Stimulated activated CD8-positive, alpha-beta memory T cell treated with anti-CD3 and anti-CD28 coated beads, Interleukin-4, amount 100 ng/mL, for 24 hours (primary cell): ENCODE data around the gene SLC6A8.

Source experiments
- DNase-seq: peaks from one replicate; pipeline ENCODE4 v3.0.0-alpha.2; 2020; ENCODE audit warnings: low read depth

SLC6A8 gene

DNA sequence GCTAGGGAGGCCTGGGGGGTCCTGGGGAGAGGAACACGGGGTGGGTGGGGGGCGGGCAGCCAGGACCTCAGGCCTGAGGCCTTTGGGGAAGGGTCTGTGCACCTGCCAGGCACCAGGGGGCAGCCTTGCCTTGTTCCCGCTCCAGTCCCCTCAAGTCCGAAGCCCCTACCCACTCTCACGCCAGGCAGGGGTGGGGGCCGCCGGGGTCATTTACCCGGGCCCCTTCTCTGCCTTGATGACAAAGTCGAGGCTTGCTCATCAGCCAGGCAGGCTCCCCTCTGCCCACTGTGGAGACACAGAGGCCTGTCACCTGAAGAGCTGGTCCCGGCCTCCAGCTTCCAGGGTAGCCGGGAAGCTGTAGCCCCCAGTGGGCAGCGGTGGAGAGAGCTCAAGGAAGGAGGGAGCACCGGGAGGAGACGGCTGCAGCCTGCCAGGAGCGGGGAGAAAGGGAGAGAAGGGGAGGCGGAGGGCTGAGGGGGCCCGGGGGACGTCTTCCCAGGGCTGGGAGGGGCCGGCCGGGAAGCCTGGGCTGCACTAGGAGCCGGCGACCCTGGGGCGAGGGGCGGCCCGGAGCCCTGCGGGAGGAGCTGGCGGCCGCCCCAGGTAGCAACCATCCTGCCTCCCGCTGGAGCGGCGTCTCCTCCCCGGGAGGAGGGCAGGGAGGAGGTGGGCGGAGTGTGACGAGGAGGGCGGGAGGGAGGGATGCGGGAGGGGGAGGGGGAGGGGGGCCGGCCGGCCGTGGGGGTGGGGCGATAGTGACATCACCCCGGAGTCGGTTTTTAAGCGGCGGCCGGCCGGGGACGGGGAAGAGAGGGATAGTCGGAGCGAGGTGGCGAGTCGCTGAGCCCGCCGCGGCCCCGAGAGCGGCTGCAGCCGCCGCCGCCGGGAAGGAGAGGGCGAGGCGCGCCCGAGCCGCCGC is at the start of gene SLC6A8:
SLC6A8 (plus strand) TSS at position 806 of the 919 bp plus-strand sequence. CDS start 649 bp downstream, outside the sequence.
- peak; percentile 11 for DNase-seq

- no peak for DNase-seq
Observed at GRCh38 chrX:153638041-153638371, 49.7 kb upstream of the SLC6A8 start.

GRCh38 chrX:153638436-153639176 is 49.1 kb upstream of the SLC6A8 start:
- DNase-seq = no peak

- no peak for DNase-seq
Observed at GRCh38 chrX:153639177-153640044, 48.3 kb upstream of the SLC6A8 start.

DNA sequence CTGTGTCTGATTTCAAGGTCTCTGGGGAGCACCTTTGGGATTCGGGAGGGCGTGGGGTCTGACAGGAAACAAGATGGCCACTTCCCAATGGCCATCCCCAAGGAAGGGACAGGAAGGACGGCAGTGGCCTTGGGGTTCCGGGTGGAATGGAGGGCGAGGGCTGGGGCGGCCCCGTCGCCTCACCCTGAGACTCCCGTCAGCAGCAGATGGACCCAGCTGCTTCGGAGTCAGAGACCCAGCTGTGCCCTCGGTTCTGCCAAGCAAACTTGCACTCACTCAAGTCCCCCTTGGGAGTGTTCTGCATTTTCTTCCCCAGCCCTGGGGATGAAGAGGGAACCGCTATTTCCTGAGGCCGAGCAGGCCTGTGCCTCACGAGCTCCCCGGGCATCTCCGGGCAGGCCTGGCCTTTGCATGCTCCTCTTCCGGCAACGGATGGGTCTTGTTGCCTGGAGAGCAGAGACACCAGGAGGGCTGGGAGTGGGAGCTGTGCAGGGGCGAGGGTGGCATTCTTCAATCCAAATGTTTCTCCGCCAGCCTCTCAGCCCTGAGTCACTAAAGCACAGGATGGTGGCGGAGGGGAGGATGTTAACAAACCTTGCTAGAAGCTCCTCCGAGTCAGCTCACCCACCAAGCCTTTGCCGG is 47.6 kb upstream of the SLC6A8 start:
- DNase-seq = no peak

GRCh38 chrX:153640736-153641575 is 46.8 kb upstream of the SLC6A8 start:
- no peak for DNase-seq

DNA sequence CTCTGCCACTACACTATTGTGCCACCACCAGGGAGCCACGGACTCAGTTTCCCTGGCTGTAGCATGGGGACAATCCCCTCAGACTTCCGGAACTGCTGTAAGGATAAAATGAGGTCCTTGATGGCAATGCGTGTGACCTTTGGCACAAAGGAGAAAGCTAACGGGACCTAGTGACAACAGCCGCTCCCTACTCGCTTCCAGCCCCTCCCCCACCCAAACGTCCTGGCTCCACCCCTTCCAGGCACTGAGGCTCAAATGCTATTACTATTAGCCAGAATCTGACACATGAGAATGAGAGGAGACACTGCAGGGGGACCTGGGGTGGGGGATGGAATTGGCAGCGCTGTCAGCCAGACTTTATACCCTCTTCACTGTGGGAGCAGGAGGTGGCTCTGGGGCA is 46.1 kb upstream of the SLC6A8 start:
- no peak for DNase-seq

GRCh38 chrX:153642051-153642654 is 45.6 kb upstream of the SLC6A8 start:
- no peak for DNase-seq

GRCh38 chrX:153642655-153643430 is 44.9 kb upstream of the SLC6A8 start:
- DNase-seq = no peak

DNA sequence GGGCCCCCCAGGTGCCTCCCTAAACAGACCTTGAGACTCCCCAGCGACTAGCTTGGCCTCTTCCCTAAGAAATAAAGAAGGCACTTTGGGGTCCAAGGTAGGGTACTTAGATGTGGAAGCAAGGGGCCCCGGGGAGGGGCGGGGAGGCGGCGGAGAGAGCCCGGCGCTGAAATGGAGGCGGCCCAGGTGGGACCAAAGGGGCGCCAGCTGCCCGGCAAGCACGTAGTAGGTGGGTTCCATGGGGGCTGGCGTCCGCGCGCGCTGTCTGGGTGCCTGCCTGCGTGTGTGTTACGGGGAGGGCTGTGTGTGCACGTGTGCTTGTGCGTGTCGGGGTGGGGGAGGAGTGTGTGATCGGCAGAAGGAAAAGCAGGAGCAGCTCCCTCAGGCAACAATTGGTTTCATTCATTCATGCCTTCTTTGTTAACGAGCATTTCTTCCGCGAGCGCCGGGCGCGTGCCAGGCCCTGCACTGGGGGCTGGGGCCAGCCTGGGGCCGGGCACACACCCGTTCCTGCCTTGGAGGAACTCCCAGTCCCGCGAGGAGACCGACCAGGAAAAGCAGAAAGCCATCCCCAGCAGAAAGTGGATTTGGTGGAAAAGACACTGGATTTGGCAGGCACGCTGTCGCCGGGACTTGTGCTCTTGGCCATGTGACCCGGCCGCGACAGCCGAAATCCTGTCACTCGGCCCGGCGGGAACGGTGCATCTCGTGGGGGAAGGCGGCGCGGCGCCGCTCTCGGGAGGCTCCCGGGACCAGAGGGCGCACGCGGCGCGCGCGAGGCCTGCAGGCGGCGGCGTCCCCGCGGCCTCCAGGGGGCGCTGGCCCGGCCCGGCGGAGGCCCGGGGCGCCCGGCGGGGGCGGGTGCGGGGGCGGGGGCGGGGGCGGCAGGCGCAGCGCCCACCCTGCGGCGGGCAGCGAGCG is 44.0 kb upstream of the SLC6A8 start:
- DNase-seq = no peak

- no peak for DNase-seq
Observed at GRCh38 chrX:153644356-153645125, 43.2 kb upstream of the SLC6A8 start.

GRCh38 chrX:153645151-153645550 is 42.6 kb upstream of the SLC6A8 start:
- DNase-seq = no peak

GRCh38 chrX:153645921-153646488 is 41.7 kb upstream of the SLC6A8 start:
- no peak for DNase-seq

GRCh38 chrX:153646620-153647373 is 40.9 kb upstream of the SLC6A8 start, which contains the start of gene DUSP9:
Gene DUSP9 (plus strand): TSS chrX:153647203. CDS start chrX:153647954, 751 bp downstream.
- no peak for DNase-seq

GRCh38 chrX:153647461-153648357 is 40.0 kb upstream of the SLC6A8 start:
- DNase-seq = no peak
